GM13976 (cell line): ENCODE results near the gene ITCH.

ENCODE experiments used
- DNase-seq: peaks from one replicate; pipeline ENCODE4 v3.0.0; 2012; ENCODE audit warnings: low spot score
- in situ Hi-C: fragments of 300-500 bp; cut with MboI; formaldehyde crosslinking; loops from one replicate; pipeline ENCODE4 v1.12.0; 2022; ENCODE audit warnings: low sequenced_read_pairs, mixed read lengths, inconsistent platforms; ENCODE audit not compliant: unreplicated experiment
- TF ChIP-seq, protein P1 (sequence below): IDR thresholded peaks from 2 replicates; pipeline ENCODE4 v1.5.1; 2012; ENCODE audit warnings: borderline replicate concordance, mild to moderate bottlenecking; ENCODE audit not compliant: insufficient read depth; ENCODE audit errors: extremely low read depth, missing control alignments, control extremely low read depth

The ITCH gene

DNA sequence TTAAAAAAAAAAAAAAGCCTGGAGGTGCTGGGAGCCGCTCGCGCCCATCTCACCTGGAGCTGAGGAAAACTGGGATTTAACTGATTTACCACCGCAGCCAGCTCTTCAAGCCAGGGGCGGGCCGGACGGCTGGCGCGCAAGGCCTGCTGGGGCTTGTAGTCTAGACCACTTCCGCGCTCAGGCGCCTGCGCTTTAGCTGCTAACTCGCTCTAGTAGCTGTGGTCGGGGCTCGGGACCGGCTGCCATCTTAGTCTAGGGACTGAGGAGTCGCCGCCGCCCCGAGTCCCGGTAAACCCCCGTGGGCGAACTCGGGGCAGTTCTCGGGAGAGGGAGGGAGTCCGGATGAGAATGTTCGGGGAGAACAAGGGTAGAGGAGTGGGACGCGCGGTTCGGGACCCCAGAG lies at the start of gene ITCH:
Gene ITCH (plus strand): TSS at position 212 of the 403 bp plus-strand sequence. CDS start 30,539 bp downstream, outside the sequence.
- peak; percentile 96 for DNase-seq
- in situ Hi-C loops: no loop called here
- TF ChIP-seq, protein P1, sequence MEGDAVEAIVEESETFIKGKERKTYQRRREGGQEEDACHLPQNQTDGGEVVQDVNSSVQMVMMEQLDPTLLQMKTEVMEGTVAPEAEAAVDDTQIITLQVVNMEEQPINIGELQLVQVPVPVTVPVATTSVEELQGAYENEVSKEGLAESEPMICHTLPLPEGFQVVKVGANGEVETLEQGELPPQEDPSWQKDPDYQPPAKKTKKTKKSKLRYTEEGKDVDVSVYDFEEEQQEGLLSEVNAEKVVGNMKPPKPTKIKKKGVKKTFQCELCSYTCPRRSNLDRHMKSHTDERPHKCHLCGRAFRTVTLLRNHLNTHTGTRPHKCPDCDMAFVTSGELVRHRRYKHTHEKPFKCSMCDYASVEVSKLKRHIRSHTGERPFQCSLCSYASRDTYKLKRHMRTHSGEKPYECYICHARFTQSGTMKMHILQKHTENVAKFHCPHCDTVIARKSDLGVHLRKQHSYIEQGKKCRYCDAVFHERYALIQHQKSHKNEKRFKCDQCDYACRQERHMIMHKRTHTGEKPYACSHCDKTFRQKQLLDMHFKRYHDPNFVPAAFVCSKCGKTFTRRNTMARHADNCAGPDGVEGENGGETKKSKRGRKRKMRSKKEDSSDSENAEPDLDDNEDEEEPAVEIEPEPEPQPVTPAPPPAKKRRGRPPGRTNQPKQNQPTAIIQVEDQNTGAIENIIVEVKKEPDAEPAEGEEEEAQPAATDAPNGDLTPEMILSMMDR: no peak

DNA sequence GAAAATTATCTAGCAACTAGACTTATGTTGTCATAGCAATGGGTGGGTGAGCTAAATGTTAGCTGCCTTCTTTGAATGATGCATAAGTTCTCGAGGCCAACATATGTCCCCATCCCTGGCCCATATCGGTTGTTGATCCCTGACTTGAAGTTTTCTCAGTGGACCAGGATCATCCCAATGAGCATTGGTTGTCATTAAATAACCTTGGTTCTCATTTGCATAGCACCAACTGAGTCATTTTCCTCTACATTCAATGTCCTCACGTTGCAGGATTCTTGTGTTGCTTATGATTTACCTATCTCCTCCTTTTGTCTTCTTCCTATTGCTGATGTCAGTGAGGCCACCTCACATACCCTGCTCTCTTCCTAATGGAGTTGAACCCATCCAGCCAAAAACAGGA lies 47.8 kb upstream of the ITCH start:
- TF ChIP-seq, protein P1: no peak
- no peak for DNase-seq
- in situ Hi-C loops: loop anchor here (5.0 to 10.0 kb wide), 2 partner anchors 160 to 202 kb away; partner anchors contain the start of gene DYNLRB1

DNA sequence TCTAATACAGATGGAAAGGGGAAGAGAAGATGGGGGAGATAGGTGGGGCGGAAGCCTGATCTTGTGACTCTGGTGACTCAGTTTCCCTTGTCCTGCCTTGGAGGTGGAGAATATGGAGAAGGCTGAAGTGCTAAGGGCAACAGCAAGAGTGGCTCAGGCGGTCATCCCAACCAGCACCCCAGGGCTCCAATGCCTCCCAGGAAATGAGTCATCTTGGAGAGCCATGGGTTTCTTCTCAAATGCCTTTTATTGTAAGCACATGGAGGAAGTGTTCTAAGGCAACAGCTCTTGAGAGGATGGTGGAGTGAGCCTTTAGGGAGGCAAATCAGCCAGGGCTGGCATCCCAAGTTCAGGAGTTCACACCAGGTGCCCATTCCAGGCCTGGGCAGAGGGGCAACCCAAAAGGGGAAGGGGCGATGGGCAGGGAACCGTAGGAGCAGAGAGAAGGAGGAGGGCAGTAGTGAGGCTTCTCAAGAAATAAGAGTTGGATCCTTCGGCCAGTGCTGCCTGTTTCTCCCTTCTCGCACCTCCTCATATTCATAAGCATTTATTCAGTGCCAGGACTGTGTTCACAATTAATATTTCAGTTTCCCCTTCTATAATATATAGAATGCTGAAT lies 46.8 kb upstream of the ITCH start:
- in situ Hi-C loops: loop anchor here (5.0 to 10.0 kb wide), 2 partner anchors 158 to 201 kb away; partner anchors contain the start of gene DYNLRB1
- TF ChIP-seq, protein P1: no peak
- no peak for DNase-seq

DNA sequence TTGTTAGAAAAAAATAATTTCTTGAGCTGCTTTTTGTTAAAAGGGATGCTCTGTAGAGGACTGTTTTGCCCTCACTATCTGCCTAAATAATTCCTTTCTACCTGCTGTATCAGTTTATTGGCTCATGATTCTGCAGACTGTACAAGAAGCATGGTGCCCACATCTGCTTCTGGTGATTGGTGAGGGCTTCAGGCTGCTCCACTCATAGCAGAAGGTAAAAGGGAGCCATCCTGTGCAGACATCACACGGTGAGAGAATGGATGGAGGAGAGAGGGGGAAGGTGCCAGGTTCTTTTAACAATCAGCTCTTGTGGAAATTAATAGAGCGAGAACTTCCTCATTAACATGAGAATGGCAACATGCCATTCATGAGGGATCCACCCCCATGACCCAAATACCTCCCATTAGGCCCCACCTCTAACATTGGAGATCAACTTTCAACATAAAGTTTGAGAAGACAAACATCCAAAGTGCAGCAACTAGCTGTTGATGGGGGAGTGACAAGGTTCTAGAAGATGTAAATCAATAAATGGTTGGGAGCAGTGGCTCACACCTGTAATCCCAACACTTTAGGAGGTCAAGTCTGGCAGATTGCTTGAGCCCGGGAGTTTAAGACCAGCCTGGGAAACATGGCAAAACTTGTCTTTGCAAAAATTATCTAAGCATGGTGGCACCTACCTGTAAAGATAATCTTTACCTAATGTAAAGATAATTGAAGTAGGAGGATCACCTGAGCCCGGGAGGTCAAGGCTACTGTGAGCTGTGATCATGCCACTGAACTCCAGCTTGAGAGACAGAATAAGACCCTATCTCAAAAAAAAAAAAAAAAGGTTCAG lies 44.2 kb upstream of the ITCH start:
- in situ Hi-C loops: loop anchor here (5.0 to 10.0 kb wide), 2 partner anchors 156 to 198 kb away; partner anchors contain the start of gene DYNLRB1
- DNase-seq: no peak
- TF ChIP-seq, protein P1: no peak

DNA sequence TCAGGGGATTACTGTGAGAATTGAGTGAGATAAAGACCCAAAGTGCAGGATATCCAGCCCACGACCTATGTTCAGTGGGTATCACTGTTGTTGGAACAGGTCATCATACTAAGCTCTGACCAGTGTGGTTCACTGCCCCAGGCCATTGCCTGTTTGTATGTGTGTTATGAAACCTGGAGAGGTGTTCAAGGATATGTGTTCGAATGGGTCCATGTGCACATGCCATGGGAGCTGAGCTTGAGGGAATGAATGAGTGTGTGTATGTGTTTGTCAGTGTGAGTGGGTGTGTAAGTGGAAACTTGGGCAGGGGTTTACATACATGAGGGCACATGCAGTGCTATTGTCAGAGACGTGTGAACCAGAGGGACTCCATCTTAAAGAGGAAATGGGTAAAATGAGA lies 42.2 kb upstream of the ITCH start:
- TF ChIP-seq, protein P1: no peak
- in situ Hi-C loops: no loop called here
- DNase-seq: no peak

DNA sequence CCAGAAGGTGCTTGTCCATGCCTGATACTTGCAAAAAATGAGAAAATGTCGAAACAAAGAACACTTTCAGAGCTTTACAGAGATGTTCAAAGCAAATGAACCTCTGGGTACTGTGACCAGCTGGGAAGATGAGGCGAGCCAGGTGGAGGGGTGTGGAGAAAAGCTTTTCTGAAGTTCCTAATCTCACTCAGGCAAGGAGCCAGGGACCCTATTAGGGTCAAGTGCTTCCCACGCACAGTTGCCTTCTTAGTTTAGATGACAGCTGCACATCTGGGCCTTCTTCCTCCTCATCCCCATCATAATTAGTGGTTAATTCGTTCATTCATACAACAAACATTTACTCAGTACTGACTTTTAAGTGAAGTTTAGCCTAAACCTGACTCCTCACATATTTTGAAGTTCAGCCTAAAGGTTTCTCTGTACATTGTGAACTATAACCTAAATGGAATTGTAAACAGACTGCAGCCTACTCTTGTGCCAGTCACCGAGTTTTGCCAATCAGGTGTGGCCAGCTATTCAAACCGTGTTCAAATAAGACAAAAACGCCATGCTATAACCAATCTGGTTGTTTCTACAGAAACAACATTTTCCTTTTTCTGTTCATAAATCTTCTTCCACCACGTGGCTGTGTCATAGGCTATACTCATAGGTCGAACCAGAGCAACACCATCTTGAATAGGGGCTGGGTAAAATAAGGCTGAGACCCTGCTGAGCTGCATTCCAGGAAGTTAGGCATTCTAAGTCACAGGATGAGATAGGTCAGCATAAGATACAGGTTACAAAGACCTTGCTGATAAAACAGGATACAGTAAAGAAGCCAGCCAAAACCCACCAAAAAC lies 40.6 kb upstream of the ITCH start:
- in situ Hi-C loops: no loop called here
- TF ChIP-seq, protein P1: no peak
- DNase-seq: no peak
